NB4 (cell line): ENCODE measurements around the gene STAM.

Experiments used
- CTCF ChIP-seq: IDR thresholded peaks from one replicate; pipeline ENCODE4 v1.5.1; 2012; ENCODE audit warnings: low read depth, low read length
- MAX ChIP-seq: IDR thresholded peaks from 2 replicates; pipeline ENCODE4 v1.6.1; 2011; ENCODE audit warnings: low read depth, low read length
- MYC ChIP-seq: IDR thresholded peaks from 2 replicates; pipeline ENCODE4 v1.6.1; 2011; ENCODE audit warnings: low read depth, low read length
- POLR2A ChIP-seq: IDR thresholded peaks from 2 replicates; pipeline ENCODE4 v1.6.1; 2011; ENCODE audit warnings: mild to moderate bottlenecking; ENCODE audit not compliant: insufficient read length; ENCODE audit errors: extremely low read depth

GRCh38 chr10:17747883-17748550 is 104.1 kb downstream of the STAM start:
- TF ChIP-seq POLR2A (no peak), CTCF (no peak), MAX (no peak), MYC (no peak)
